ENCODE measurements around the gene ADD1.

ADD1 gene

DNA sequence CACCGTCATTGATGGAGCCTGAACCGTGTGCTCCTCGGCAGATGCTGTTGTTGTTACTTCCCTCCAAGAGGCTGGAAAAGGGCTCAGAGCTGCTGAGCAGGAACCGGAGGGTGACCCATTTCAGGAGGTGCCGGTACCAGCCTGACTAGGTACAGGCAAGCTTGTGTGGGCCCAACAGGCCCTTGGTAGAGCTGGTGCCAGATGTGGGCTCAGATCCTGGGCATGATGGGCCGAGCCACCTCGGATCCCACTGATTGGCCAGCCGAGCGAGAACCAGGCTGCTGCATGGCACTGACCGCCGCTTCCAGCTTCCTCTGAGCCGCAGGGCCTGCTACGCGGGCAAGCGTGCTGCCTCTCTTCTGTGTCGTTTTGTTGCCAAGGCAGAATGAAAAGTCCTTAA lies 85.8 kb downstream of the ADD1 start:
- DNase-seq (ENCODE audit: insufficient read length, low spot score) (no peak), FAIRE-seq (no peak)
- TF ChIP-seq CTCF (IDR thresholded peaks at IDR 0.05; ENCODE audit: insufficient read depth, missing control alignments): no peak

- no peak for TF ChIP-seq CTCF (IDR thresholded peaks at IDR 0.05; ENCODE audit: insufficient read depth, missing control alignments)
- DNase-seq (ENCODE audit: insufficient read length, low spot score) (no peak), FAIRE-seq (no peak)
Observed at GRCh38 chr4:2930135-2930757, 86.6 kb downstream of the ADD1 start.

DNA sequence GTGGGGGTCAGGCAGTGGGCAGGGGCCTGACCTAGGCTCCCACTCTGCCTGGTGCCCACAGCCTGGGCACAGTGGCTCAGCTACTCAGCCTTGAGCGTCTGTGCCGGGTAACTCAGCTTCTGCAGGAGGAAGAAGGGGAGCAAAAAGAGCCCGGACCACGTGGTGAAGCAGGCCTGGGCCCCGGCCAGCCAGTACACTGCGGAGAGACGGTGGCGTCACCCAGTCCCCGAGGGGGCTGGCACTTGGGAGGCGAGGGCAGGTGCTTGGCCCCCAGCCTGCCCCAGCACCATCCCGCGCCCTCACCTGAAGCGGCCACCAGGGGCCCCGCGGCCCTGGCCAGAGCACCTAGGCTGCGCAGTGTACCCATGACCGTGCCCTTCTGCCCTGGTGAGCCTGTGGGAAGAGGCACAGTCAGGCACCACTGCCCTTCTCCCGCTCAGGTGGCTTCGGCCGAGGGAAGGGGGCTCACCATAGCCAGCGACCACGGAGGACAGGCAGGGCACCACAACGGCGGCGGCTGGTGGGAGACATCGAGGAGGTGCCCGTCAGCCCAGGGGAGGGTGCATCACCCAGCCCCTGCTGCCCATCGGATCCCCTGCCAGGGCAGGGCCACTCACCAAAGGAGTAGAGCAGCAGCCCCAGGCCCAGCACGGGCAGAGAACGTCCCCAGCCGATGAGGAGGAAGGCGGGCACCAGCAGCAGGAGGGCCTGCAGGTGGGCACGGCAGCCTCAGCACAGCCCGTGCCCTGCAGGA lies 87.3 kb downstream of the ADD1 start:
- DNase-seq (ENCODE audit: insufficient read length, low spot score) (no peak), FAIRE-seq (no peak)
- TF ChIP-seq CTCF (IDR thresholded peaks at IDR 0.05; ENCODE audit: insufficient read depth, missing control alignments): no peak

GRCh38 chr4:2931512-2932301 lies 88.1 kb downstream of the ADD1 start:
- FAIRE-seq (no peak), DNase-seq (ENCODE audit: insufficient read length, low spot score) (no peak)
- TF ChIP-seq CTCF (IDR thresholded peaks at IDR 0.05; ENCODE audit: insufficient read depth, missing control alignments): no peak

- FAIRE-seq: no peak
- TF ChIP-seq CTCF (IDR thresholded peaks at IDR 0.05; ENCODE audit: insufficient read depth, missing control alignments): no peak
- no peak for DNase-seq (ENCODE audit: insufficient read length, low spot score)
Observed at GRCh38 chr4:2932321-2932950, 88.8 kb downstream of the ADD1 start.

DNA sequence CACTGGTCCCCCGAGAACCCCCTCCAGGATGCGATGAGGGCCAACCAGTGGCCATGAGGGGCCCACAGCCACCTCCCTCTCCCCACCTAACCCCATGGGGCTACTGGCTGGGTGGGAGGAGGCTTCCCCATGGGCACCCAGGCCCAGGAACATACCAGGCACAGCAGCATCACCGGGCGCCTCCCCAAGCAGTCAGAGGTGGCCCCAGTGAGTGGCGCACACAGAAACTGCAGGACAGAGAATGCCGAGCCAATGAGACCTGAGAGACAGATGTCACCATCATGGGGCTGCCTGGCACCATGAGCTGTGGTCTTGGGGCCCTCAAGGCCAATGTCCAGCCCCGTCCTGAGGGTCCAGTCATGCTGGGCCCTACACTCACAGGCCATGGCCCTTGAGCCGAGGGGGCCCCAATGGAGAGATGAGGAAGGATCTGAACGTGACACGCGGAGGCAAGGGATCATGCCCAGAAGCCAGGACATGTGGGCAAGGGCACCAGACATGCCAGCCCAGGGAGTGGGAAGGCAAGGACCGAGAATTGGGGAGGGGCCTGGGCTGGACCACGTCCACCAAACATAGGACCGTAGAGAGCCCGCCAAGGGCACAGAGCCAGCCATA lies 89.4 kb downstream of the ADD1 start:
- FAIRE-seq (no peak), DNase-seq (ENCODE audit: insufficient read length, low spot score) (no peak)
- TF ChIP-seq CTCF (IDR thresholded peaks at IDR 0.05; ENCODE audit: insufficient read depth, missing control alignments): no peak
